Prostate gland (tissue), 2 donors: ENCODE measurements around the gene DNAJA2. TPM values are rescaled to one million over a fixed set of nuclear protein-coding genes. Genes with fewer than 3 reads are reported as not detected.

Experiments
- DNase-seq: peaks from one replicate; pipeline ENCODE4 v3.0.0-alpha.2; 2019; ENCODE audit warnings: low spot score
- H3K27ac ChIP-seq, 2 donors: fragments of 200-600 bp; sonication (generic); 2 replicates each; pipeline ENCODE4 v1.5.1; 2017 to 2019
- H3K27me3 ChIP-seq: fragments of 200-600 bp; sonication (generic); replicated peaks from 2 replicates; pipeline ENCODE4 v1.5.1; 2019; ENCODE audit not compliant: insufficient read depth
- H3K36me3 ChIP-seq, 2 donors: fragments of 200-600 bp; sonication (generic); 1 replicate in 1 of 2; 2 replicates in 1 of 2; pipeline versions ENCODE4 v1.5.1 to v1.8.1; 2017 to 2019
- H3K4me1 ChIP-seq: fragments of 200-600 bp; sonication (generic); replicated peaks from 2 replicates; pipeline ENCODE4 v1.5.1; 2019
- H3K4me3 ChIP-seq, 2 donors: fragments of 200-600 bp; sonication (generic); 2 replicates each; pipeline ENCODE4 v1.5.1; 2017 to 2019
- H3K9me3 ChIP-seq: fragments of 200-600 bp; sonication (generic); 2 replicates; pipeline ENCODE4 v1.5.1; 2017
- CTCF ChIP-seq, 4 experiments: fragments of 200-600 bp in 2 of 4; fragments of 450-650 bp in 2 of 4; sonication (generic) in 2 of 4; IDR thresholded peaks; 1 replicate in 3 of 4; 2 replicates in 1 of 4; pipeline ENCODE4 v1.5.1; 2016 to 2019; ENCODE audit warnings: antibody characterized with exemption in 4 of 4, mild to moderate bottlenecking in 2 of 4, moderate library complexity in 2 of 4
- POLR2A ChIP-seq: fragments of 450-650 bp; IDR thresholded peaks from one replicate; pipeline ENCODE4 v1.6.1; 2016; ENCODE audit warnings: antibody characterized with exemption, mild to moderate bottlenecking
- POLR2AphosphoS5 ChIP-seq: sonication (generic); formaldehyde crosslinking; IDR thresholded peaks from one replicate; pipeline ENCODE4 v1.6.1; 2017; ENCODE audit warnings: antibody characterized with exemption
- WGBS: methylation state at CpG from one replicate; pipeline ENCODE4 v1.1.5; 2018; 5-methylcytosine and 5-hydroxymethylcytosine counted together
- intact Hi-C: fragments of 100-400 bp; cut with DNase I; formaldehyde crosslinking; loops from one replicate; pipeline ENCODE4 v1.14.2; 2022
- total RNA-seq, 2 donors: library from RNA; depleted of rRNA; stranded (reverse); fragments of >200 nt; gene quantifications; one replicate each; pipeline ENCODE4 v1.1.0, GENCODE V29; 2016

DNAJA2 gene
- total RNA-seq, 2 donors from 2014 or later = 41.1 to 64.4 TPM

- no peak for DNase-seq
- H3K4me1 ChIP-seq = no peaks in the 10 kb centered on the region
- H3K27me3 ChIP-seq = no peaks in the 10 kb centered on the region
- TF ChIP-seq POLR2A = no peak
- no peak for TF ChIP-seq POLR2AphosphoS5
- TF ChIP-seq CTCF (IDR thresholded peaks at IDR 0.05) = no peak
- H3K4me3 ChIP-seq = no peak overlapping the region
- intact Hi-C loops = no loop called here
- no peak overlapping the region for H3K27ac ChIP-seq
- H3K9me3 ChIP-seq = no peaks in the 10 kb centered on the region
- WGBS = 83% methylated on average over 1 of the region's 1 CpG
- no peaks in the 10 kb centered on the region for H3K36me3 ChIP-seq
Measured at GRCh38 chr16:46996391-46996790, 22.9 kb upstream of the DNAJA2 start.

- Histone ChIP-seq H3K27ac (no peak overlapping the region), H3K9me3 (no peaks in the 10 kb centered on the region), H3K36me3 (no peaks in the 10 kb centered on the region), H3K4me3 (no peak overlapping the region), H3K27me3 (no peaks in the 10 kb centered on the region), H3K4me1 (no peaks in the 10 kb centered on the region)
- no peak for DNase-seq
- 96% methylated on average over 13 of the region's 16 CpGs for WGBS
- TF ChIP-seq POLR2A = no peak
- TF ChIP-seq POLR2AphosphoS5 = no peak
- no peak for TF ChIP-seq CTCF (IDR thresholded peaks at IDR 0.05)
- intact Hi-C loops = no loop called here
Measured at GRCh38 chr16:46991729-46992704, 18.5 kb upstream of the DNAJA2 start.

- no peaks in the 10 kb centered on the region for H3K27me3 ChIP-seq
- WGBS = 18% methylated on average over 3 of the region's 3 CpGs
- no peak for TF ChIP-seq POLR2A
- peak; percentile 85 for TF ChIP-seq POLR2AphosphoS5
- H3K4me1 ChIP-seq = no peaks in the 10 kb centered on the region
- H3K27ac ChIP-seq = no peak overlapping the region
- no peak overlapping the region for H3K4me3 ChIP-seq
- intact Hi-C loops = no loop called here
- no peaks in the 10 kb centered on the region for H3K36me3 ChIP-seq
- no peaks in the 10 kb centered on the region for H3K9me3 ChIP-seq
- peak; percentile 65 for DNase-seq
Measured at GRCh38 chr16:46986896-46987295, 13.4 kb upstream of the DNAJA2 start.

- no peaks in the 10 kb centered on the region for H3K9me3 ChIP-seq
- no peaks in the 10 kb centered on the region for H3K4me1 ChIP-seq
- WGBS = 55% methylated on average over 3 of the region's 3 CpGs
- H3K27ac ChIP-seq = no peak overlapping the region
- TF ChIP-seq CTCF (IDR thresholded peaks at IDR 0.05) (no peak), POLR2A (no peak), POLR2AphosphoS5 (no peak)
- no peaks in the 10 kb centered on the region for H3K36me3 ChIP-seq
- intact Hi-C loops = no loop called here
- no peak overlapping the region for H3K4me3 ChIP-seq
- H3K27me3 ChIP-seq = no peaks in the 10 kb centered on the region
- DNase-seq = no peak
Measured at GRCh38 chr16:46986438-46986837, 13.0 kb upstream of the DNAJA2 start.

- DNase-seq = no peak
- H3K9me3 ChIP-seq = no peaks in the 10 kb centered on the region
- H3K27me3 ChIP-seq = no peaks in the 10 kb centered on the region
- no peaks in the 10 kb centered on the region for H3K36me3 ChIP-seq
- H3K4me1 ChIP-seq = no peaks in the 10 kb centered on the region
- TF ChIP-seq POLR2AphosphoS5 (no peak), CTCF (IDR thresholded peaks at IDR 0.05) (no peak), POLR2A (no peak)
- no peak overlapping the region for H3K27ac ChIP-seq
- H3K4me3 ChIP-seq = no peak overlapping the region
- intact Hi-C loops = no loop called here
- WGBS = 95% methylated on average over 4 of the region's 4 CpGs
Measured at GRCh38 chr16:46982335-46982734, 8.9 kb upstream of the DNAJA2 start.
